OCI-LY3 (cell line): ENCODE measurements around the gene CPLX3.

ENCODE experiments used
- CTCF ChIP-seq: fragments of 200-600, 300-600 bp; sonication (generic); IDR thresholded peaks from 2 replicates; pipeline ENCODE4 v1.5.1; 2014; ENCODE audit warnings: antibody characterized with exemption, low read length, low read depth
- EZH2phosphoT487 ChIP-seq: fragments of 200-600 bp; shearing (Covaris generic); IDR thresholded peaks from 2 replicates; pipeline ENCODE4 v1.6.1; 2018; ENCODE audit warnings: antibody characterized with exemption, mixed run types, low read depth

- TF ChIP-seq CTCF (no peak), EZH2phosphoT487 (no peak)
Measured at GRCh38 chr15:74792227-74793016, 34.0 kb upstream of the CPLX3 start.
